Vagina (tissue), 2 donors: ENCODE measurements around the gene HCFC1R1. TPM values are rescaled to one million over a fixed set of nuclear protein-coding genes. Genes with fewer than 3 reads are reported as not detected.
A peak's percentile ranks its signal among the peaks of the same experiment; 100 is the strongest.

Experiments used
- DNase-seq, 2 donors: peaks; one replicate each; pipeline ENCODE4 v3.0.0-alpha.2; 2017; ENCODE audit errors: extremely low spot score in 2 of 2
- H3K27ac ChIP-seq: fragments of 200-600 bp; sonication (generic); one replicate; pipeline ENCODE4 v1.5.1; 2019
- H3K27me3 ChIP-seq: fragments of 200-600 bp; sonication (generic); one replicate; pipeline ENCODE4 v1.5.1; 2019
- H3K36me3 ChIP-seq, 2 donors: fragments of 200-600 bp; sonication (generic); one replicate each; pipeline ENCODE4 v1.5.1; 2017 to 2019
- H3K4me1 ChIP-seq: fragments of 200-600 bp; sonication (generic); one replicate; pipeline ENCODE4 v1.5.1; 2019
- H3K4me3 ChIP-seq, 2 donors: fragments of 200-600 bp; sonication (generic); 1 replicate in 1 of 2; 2 replicates in 1 of 2; pipeline ENCODE4 v1.5.1; 2016 to 2019
- H3K9me3 ChIP-seq: fragments of 200-600 bp; sonication (generic); one replicate; pipeline ENCODE4 v1.5.1; 2019
- POLR2A ChIP-seq, 2 donors: fragments of 450-650 bp; IDR thresholded peaks; one replicate each; pipeline ENCODE4 v1.6.1; 2017; ENCODE audit warnings: antibody characterized with exemption in 2 of 2, mild to moderate bottlenecking in 2 of 2, moderate library complexity in 2 of 2
- POLR2AphosphoS5 ChIP-seq, 2 donors: sonication (generic); formaldehyde crosslinking; IDR thresholded peaks; one replicate each; pipeline ENCODE4 v1.9.0; 2017; ENCODE audit warnings: antibody characterized with exemption in 2 of 2, mild to moderate bottlenecking in 2 of 2, low read depth in 1 of 2; ENCODE audit not compliant: insufficient read depth in 1 of 2
- intact Hi-C: fragments of 100-400 bp; cut with DNase I; formaldehyde crosslinking; loops from one replicate; pipeline ENCODE4 v1.15.1; 2023
- total RNA-seq: library from RNA; depleted of rRNA; stranded (reverse); fragments of >200 nt; gene quantifications from one replicate; pipeline ENCODE4 v1.2.3, GENCODE V29; 2016
- TF ChIP-seq, protein P1 (sequence below), 3 experiments: fragments of 450-650 bp in 2 of 3; fragments of 200-600 bp in 1 of 3; sonication (generic) in 1 of 3; IDR thresholded peaks; one replicate each; pipeline ENCODE4 v1.5.1; 2017 to 2019; ENCODE audit warnings: antibody characterized with exemption in 3 of 3, mild to moderate bottlenecking in 2 of 3, moderate library complexity in 2 of 3

Gene HCFC1R1
- total RNA-seq, 1 donor from 2014 or later = 39.0 TPM

GRCh38 chr16:3044708-3045107, 21.0 kb upstream of the HCFC1R1 start:
- Histone ChIP-seq H3K27ac (no peak overlapping the region), H3K4me1 (peaks cover 26% of the 10 kb centered on the region), H3K4me3 (no peak overlapping the region), H3K36me3 (no peaks in the 10 kb centered on the region), H3K27me3 (peaks cover 33% of the 10 kb centered on the region), H3K9me3 (no peaks in the 10 kb centered on the region)
- TF ChIP-seq, protein P1, sequence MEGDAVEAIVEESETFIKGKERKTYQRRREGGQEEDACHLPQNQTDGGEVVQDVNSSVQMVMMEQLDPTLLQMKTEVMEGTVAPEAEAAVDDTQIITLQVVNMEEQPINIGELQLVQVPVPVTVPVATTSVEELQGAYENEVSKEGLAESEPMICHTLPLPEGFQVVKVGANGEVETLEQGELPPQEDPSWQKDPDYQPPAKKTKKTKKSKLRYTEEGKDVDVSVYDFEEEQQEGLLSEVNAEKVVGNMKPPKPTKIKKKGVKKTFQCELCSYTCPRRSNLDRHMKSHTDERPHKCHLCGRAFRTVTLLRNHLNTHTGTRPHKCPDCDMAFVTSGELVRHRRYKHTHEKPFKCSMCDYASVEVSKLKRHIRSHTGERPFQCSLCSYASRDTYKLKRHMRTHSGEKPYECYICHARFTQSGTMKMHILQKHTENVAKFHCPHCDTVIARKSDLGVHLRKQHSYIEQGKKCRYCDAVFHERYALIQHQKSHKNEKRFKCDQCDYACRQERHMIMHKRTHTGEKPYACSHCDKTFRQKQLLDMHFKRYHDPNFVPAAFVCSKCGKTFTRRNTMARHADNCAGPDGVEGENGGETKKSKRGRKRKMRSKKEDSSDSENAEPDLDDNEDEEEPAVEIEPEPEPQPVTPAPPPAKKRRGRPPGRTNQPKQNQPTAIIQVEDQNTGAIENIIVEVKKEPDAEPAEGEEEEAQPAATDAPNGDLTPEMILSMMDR (IDR thresholded peaks at IDR 0.05) = no peak
- no peak for TF ChIP-seq POLR2AphosphoS5 (IDR thresholded peaks at IDR 0.05; ENCODE audit: insufficient read depth in 1 of 2, low read depth in 1 of 2)
- DNase-seq = no peak
- intact Hi-C loops = no loop called here

DNA sequence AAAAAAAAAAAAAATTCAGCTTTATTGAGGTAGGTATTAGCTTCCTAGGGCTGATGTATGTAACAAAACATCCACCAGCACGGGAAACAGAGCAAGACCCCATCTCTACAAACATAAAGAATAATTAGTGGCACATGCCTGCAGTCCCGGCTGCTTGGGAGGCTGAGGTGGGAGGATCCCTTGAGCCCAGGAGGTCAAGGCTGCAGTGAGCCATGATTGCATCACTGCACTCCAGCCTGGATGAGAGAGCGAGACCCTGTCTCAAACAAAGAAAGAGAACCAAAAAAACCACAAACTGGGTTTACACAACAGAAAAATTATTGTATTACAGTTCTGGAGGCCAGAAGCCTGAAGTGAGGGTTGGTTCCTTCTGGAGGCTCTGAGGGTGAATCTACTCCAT, 18.6 kb upstream of the HCFC1R1 start:
- Histone ChIP-seq H3K27ac (no peak overlapping the region), H3K36me3 (no peaks in the 10 kb centered on the region), H3K27me3 (peaks cover 26% of the 10 kb centered on the region), H3K4me1 (peaks cover 26% of the 10 kb centered on the region), H3K9me3 (no peaks in the 10 kb centered on the region), H3K4me3 (no peak overlapping the region)
- DNase-seq = no peak
- TF ChIP-seq POLR2AphosphoS5 (IDR thresholded peaks at IDR 0.05; ENCODE audit: insufficient read depth in 1 of 2, low read depth in 1 of 2) = no peak
- no peak for TF ChIP-seq POLR2A (IDR thresholded peaks at IDR 0.05)
- TF ChIP-seq, protein P1 (IDR thresholded peaks at IDR 0.05) = no peak
- intact Hi-C loops = no loop called here

DNA sequence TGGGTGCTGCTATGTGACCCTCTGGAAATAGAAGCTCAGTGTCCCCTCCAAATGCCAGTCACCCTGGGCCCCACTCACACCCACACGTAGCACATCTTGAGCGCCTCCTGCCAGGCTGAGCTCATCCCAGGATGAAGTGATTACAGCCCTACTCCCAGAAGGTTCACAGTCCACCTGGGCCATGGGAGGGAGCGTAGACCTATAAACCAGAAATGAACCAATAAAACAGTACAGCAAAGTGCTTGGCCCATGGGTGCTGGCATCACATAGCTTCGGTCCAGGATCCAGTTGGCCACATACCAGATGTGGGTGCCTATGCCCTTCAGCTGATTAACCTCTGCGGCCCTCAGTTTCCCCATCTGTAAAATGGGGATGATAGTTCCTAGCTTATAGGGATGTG, 15.2 kb upstream of the HCFC1R1 start:
- H3K27ac ChIP-seq = no peak overlapping the region
- H3K27me3 ChIP-seq = peaks cover 14% of the 10 kb centered on the region
- H3K4me3 ChIP-seq = no peak overlapping the region
- TF ChIP-seq POLR2A (IDR thresholded peaks at IDR 0.05) = no peak
- TF ChIP-seq, protein P1 (IDR thresholded peaks at IDR 0.05) = no peak
- no peak for TF ChIP-seq POLR2AphosphoS5 (IDR thresholded peaks at IDR 0.05; ENCODE audit: insufficient read depth in 1 of 2, low read depth in 1 of 2)
- intact Hi-C loops = no loop called here
- no peak for DNase-seq
- H3K9me3 ChIP-seq = no peaks in the 10 kb centered on the region
- H3K36me3 ChIP-seq = no peaks in the 10 kb centered on the region
- peaks cover 13% of the 10 kb centered on the region for H3K4me1 ChIP-seq

DNA sequence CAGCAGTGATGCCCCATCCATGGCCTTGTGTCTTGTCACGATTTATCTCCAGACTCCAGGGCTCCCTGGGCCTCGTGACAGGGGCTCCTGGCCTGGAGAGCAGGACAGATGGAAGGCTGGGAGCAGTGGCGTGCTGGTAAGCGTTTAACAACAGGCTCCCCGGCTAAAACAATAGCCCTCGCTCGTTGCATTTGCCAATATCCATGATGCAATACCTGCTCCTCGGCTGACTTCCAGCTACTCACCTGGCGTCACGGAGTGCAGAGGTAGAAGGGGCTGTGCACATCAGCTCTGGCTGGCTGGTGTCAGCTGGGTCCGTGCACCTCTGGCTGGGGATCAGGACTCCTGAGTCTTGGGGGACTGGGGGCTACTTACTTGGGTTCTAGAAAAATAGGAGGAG, 14.5 kb upstream of the HCFC1R1 start:
- Histone ChIP-seq H3K27me3 (peaks cover 10% of the 10 kb centered on the region), H3K4me3 (no peak overlapping the region), H3K4me1 (peaks cover 13% of the 10 kb centered on the region), H3K9me3 (no peaks in the 10 kb centered on the region), H3K27ac (no peak overlapping the region), H3K36me3 (no peaks in the 10 kb centered on the region)
- intact Hi-C loops = no loop called here
- TF ChIP-seq, protein P1 (IDR thresholded peaks at IDR 0.05) = no peak
- TF ChIP-seq POLR2AphosphoS5 (IDR thresholded peaks at IDR 0.05; ENCODE audit: insufficient read depth in 1 of 2, low read depth in 1 of 2) = no peak
- TF ChIP-seq POLR2A (IDR thresholded peaks at IDR 0.05) = no peak
- DNase-seq = no peak

DNA sequence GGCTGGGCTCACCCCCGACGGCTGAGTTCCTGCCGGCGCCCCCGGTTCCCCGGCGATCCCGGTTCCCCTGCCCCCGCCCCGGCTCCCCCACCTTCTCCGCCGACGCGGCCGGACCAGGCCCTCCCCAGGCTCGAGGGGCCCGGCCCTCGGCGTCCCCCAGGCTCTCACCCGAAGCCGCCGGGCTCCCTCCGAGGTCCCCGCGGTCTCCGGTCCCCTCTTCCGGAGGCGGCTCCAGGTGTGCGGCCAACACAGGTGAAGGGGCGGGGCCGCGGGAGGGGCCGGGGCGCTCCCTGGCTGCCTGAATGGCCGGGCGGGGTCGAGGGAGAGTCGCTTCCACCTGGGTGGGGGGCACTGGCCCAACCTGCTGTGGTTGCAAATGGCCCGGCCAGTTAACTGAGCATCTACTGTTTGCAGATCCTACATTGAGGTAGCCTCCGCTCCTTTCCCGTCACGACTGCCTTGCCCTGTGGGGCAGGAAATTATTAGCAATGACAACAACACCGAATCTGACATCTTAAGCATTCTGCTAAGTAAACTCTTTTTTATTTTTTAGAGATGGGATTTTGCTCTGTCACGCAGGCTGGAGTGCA, 13.1 kb upstream of the HCFC1R1 start, which contains the start of gene BICDL2:
Gene BICDL2 (minus strand): TSS at position 219 of the 590 bp plus-strand sequence. CDS start 1,448 bp downstream, outside the sequence.
- Histone ChIP-seq H3K4me3 (peak within 1 kb of the TSS; percentile 21 to 42), H3K36me3 (no peaks in the 10 kb centered on the region), H3K9me3 (no peaks in the 10 kb centered on the region), H3K27ac (peak within 1 kb of the TSS; percentile 10), H3K4me1 (peaks cover 13% of the 10 kb centered on the region), H3K27me3 (peaks cover 10% of the 10 kb centered on the region)
- no peak for DNase-seq
- no peak for TF ChIP-seq POLR2AphosphoS5 (IDR thresholded peaks at IDR 0.05; ENCODE audit: insufficient read depth in 1 of 2, low read depth in 1 of 2)
- intact Hi-C loops = no loop called here
